Central memory CD4-positive, alpha-beta T cell (primary cell): ENCODE data around the gene SIPA1L3.
"Not testable (repeated sequence)": the region's sequence is repeated elsewhere in the genome, so short reads cannot be mapped to it uniquely, and the experiment has no call there.

Source experiments
- DNase-seq: peaks from one replicate; pipeline ENCODE4 v3.0.0; 2022

SIPA1L3 gene

GRCh38 chr19:38024992-38025908 is 118.2 kb downstream of the SIPA1L3 start:
- DNase-seq, result no peak

DNA sequence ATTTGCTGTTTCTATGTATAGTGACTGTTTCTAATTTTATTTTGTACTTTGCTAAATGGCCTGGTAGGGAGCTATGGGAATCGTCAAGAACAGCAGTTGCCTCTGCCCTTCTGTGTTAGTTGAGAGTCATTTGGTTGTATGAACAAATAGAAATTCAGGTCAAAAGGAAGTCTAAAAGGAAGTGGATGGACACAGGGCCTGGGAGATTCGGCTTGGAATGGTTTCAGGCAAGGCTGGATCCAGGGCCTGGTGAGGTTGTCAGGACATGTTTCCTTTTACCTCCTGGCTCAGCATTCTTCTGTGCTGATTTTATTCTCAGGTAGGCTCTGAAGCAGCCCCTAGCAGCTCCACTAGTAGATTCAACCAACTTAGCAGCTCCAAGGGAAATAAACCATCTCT is 118.9 kb downstream of the SIPA1L3 start:
- DNase-seq, result no peak

DNA sequence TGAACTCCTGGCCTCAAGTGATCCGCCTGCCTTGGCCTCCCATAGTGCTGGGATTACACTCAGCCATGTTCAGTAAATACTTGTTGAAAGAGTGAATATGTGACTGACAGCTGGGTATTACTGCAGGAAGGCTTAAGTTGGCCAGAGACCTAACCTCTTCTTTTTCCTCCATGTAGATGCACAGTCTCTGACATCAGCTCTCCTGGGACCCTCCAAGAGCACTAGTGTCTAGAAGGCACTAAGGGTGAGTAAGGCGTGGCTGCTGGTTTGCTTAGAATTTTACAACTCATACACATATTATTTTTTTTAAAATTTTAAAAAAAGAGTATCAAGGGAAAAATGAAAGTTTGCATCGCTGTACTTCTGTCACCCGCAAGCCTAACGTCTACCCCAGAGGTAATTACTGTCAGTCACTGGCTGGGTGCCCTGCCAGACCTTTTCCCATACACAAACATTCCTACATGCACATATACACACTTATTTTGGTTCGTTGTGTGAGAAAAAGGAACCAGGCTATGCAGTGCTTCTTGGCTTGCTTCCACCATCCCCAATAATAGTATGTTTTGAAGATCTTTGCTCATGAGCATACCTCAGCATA is 122.0 kb downstream of the SIPA1L3 start:
- DNase-seq, result no peak

DNA sequence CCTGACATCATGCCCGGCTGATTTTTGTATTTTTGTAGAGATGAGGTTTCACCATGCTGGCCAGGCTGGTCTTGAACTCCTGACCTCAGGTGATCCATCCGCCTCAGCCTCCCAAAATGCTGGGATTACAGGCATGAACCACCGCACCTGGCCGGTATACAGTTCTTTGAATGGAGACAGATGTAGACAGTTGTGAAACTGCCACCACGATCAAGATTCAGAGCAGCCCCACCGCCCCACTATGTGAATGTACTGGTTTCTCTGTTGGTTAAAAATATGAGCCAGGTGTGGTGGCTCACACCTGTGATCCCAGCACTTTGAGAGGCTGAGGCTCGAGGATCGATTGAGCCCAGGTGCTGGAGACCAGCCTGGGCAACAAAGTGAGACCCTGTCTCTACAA is 123.0 kb downstream of the SIPA1L3 start:
- DNase-seq, result not testable (repeated sequence)

DNA sequence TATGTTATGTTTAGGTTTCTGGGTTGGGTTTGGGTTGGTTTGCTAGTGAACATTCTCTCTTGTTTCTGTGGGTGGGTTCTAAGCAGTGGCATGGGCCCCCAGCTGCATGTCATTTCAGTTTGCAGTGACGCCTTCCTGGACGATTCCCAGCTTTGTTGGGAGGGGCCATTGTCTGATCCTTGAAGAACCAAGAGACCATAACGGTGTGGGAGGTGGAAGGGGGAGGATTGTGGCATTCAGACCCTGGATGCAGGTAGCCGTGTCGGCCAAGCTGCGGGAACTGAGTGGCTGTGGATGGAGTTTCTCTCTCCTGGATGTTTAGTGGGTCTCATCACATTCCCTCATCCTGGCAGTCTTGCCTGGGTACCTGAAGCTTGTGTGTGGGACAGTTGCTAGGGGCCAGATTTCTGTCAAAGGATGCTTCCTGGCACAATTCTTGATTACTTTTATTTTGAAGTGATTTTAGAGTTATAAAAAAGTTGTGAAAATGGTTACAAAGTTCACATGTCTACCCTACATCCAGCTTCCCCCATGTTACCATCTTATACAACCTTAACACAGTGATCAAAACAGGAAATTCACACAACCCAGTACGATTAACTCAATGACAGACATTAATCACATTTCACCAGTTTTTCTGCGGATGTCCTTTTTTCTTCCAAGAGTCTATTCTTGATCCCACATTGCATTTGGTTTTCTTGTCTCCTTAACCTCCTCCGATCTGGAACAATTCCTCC is 123.8 kb downstream of the SIPA1L3 start:
- no peak for DNase-seq

GRCh38 chr19:38031423-38031770 is 124.4 kb downstream of the SIPA1L3 start:
- no peak for DNase-seq

- DNase-seq, result no peak
These were observed 125.1 kb downstream of the SIPA1L3 start for GRCh38 chr19:38032151-38032550.

DNA sequence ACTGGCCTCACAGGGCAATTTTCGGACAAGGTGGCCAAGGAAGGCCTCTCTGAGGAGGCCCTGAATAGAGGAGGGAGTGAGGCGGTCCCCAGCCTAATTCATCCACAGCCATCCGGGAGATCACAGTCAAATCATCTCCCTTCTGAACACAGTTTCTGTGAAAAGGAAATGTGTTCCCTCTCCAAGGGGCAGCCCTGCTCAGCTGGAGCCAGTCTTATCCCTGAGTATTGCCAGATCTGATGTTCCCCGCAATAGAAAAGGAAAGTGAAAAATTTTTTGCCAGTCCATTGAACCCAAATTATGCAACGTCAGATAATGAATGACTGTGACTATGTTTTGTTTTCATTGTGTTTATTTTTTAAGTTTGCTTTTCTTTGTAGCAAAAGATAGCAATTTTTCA is 125.9 kb downstream of the SIPA1L3 start:
- no peak for DNase-seq

- no peak for DNase-seq
These were observed 126.9 kb downstream of the SIPA1L3 start for GRCh38 chr19:38033658-38034491.

GRCh38 chr19:38034492-38034860 is 127.5 kb downstream of the SIPA1L3 start:
- DNase-seq, result no peak

DNA sequence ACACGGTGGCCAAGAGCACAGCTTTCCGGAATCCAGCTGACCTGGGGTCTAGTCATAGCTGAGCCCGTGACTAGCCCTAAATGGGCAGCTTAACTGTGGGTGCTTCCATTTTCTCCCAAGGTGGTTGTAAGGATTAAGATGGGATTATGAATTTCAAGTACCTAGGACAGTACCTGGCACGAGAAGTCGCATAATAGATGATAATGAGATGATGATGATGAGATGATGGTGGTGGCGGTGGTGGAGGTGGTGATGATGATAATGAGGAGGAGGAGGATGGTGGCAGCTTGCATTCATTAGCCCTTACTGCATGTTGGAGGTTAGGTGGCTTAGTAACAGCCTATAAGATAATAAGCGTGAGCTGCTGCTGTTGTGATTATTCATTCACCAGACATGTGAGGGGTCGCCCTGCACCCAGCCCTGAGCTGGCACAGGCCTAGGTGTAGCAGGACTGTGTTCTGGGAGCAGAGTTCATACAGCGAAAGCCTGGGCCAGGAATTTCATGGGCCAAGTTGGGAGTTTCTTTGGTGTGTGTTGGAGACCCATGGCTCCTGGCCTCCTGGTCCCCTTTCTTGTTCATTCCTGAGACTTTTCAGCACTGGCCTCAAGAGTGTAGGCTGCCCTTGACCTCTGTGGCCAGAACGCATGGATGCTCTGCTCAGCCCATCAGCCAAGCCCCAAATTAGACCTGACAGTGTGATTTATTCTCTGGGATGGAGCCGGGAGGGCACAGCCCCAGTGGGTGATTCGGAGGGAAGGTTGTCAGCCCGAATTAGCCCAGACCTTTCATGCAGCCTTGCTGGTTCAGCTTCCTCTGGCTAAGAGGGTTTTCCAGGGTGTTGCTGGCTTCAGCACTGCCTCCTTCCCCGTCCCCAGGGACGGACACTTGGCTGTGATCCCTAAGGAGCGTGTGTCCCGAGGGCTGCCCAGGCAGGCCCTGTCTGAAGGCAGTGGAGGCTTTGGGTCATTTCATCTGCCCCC is 128.8 kb downstream of the SIPA1L3 start:
- no peak for DNase-seq

DNA sequence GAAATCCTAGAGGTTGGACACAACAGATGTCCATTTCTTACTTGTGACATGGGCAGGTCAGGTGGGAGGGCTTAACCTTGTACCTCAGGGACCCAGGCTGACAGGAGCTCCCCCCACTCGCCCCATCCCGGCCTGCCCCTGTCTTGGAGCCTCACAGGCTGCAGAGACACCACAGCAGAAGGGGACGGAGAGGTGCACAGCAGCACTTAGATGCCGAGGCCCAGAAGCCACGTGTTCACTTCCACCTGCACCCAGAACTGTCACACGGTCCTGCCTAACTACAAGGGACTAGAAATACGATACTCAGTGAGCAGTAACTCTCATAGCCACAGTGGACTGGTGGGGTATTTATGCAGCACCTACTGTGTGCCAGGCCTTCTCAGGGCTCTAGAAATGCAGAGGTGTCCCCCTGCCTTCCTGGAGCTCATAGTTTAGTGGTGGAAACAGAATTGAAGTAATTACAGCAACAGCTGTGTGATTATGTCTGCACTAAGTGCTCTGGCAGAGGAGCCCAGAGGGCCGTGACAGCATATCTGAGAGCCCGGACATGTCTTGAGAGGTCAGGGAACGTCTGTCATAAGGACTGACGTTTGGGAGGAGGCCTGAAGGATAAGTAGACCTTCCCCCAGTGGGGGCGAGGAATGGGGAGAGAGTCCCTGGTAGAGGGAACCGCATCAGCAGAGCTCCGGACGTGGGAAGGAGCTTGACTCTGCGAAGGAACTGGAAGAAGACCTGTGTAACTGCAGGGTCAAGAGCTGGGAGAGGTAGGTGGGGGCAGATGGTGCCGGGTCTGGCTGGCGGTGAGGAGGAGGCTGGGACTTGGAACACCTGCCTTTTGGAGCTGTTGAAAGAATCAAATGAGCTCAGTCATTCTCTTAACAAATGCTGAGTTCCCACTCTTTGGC is 130.0 kb downstream of the SIPA1L3 start:
- no peak for DNase-seq

DNA sequence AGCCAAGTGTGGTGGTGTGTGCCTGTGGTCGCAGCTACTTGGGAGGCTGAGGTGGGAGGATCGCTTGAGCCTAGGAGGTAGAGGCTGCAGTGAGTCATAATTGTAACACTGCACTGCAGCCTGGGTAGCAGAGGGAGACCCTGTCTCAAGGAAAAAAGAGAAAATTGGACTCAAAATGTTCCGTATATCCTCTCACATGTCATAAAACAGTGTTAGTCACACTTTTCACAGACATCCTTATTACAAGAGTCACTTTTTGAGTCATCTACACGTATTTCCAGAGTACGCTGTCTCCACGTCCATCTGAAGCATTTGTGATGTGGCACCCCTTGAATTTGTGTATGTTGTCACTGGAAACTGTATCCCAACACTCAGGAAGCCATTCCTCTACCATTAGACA is 133.0 kb downstream of the SIPA1L3 start:
- no peak for DNase-seq

GRCh38 chr19:38042132-38042531 is 135.1 kb downstream of the SIPA1L3 start:
- DNase-seq, result no peak

DNA sequence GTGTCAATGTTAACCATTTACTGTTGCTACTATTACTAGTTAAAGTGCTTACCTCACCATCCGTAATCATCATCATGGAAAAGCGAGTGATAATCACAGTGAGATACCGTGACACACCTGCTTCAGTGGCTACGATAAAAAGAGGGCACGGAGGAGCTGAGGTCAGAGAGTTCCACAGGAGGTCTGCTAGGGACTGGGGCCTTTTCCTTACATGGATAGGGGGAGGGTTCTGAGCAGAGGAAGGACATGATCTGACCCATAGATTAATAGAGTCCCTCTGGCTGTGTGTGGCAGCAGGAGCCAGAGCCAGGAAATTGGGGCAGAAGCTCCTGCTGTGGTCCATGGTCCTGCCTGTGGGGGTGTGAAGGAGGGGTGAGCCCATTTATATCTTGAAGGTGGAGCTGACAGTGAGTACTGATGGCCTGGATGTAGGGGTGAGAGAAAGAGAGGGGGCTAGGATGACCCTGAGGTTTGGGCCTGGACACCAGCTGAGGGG is 136.7 kb downstream of the SIPA1L3 start:
- DNase-seq, result no peak

DNA sequence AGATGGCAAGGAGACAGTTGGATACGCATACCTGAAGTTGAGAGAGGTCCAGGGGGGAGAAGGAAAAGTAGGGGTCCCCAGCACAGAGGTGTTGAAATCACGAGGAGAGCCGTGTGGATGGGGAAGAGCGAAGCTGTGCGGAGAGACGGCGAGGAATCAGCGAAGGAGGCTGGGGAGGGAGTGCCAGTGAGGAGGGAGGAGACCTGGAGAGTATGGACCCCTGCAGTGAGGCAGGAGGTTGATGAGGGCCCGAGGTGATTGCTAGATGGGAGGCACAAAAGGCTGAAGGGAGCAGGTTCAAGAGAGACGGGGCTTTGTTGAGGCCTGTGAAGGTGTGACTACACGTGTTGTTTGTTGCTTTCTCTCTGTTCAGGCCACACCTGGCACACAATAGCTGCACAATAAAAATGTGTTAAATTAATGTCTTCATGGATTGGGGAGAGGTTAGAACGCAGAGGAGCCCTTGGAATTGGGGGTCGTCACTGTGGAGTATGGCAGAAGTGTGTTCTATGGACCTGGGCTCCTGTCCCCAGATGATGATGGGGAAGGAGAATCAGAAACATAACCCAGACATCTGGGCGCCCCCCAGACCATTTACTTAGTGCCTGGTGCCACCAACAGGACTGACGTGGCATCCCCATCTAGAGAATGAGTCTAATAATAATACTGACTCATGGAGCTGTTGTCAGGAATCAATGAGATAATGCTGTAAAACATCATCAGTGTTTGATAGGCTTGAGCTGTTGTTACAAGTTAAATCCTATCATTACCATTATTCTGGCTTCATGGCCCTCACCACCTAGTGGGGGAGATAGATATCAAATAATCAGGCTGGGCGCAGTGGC is 137.5 kb downstream of the SIPA1L3 start:
- DNase-seq, result no peak

GRCh38 chr19:38045554-38046253 is 138.7 kb downstream of the SIPA1L3 start:
- no peak for DNase-seq

DNA sequence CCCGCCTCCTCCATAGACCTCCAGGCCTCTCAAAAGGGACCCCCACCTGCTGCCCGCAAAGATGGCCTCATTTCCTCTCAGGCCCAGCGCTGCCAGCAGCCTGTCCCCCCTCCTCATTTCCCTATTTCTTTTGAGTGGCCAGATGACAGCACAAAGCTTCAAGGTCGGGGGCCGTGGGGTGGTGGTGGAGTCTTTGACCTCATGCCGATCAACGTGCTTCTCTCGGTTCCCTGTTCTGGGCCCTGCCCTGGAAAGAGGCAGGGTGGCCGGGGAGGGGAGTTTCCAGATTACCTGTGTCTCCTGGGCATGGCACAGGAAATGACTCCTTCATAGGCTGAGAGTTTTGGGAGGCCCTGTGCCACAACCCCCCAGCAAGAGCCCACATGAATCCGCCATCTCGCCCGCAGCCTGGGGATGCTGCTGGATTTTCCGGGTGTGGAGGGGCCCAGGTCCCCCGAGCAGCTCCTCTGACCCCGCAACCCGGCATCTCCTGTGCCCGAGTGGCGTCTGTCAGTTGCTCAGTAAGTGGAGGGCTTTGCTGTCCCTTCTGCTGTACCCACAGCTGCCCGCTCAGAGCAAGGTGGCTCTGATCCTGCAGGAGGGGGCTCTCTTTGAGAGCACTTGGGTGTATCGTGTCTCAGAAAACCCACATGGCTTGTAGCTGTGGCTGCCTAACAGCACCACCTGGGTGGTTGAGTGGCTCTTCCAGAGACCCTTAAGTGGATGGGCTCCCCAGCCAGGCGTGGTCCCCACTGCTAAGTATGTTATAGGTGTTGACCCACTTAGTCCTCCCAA is 139.4 kb downstream of the SIPA1L3 start:
- DNase-seq, result no peak
